B cell (primary cell): ENCODE results near the gene OR6J1. TPM values are rescaled to one million over a fixed set of nuclear protein-coding genes. Genes with fewer than 3 reads are reported as not detected.

Source experiments
- ATAC-seq: fragments of 200-7000 bp; cut with Tn5 transposase; one replicate; pipeline ENCODE4 v1.10.0; 2021; ENCODE audit warnings: low read depth, mild to moderate bottlenecking, moderate number of reproducible peaks, moderate library complexity
- CTCF ChIA-PET: fragments of 350-600 bp; sonication (Branson Sonifier 250); formaldehyde crosslinking; loops from one replicate; lab custom pipeline; 2021; ENCODE audit warnings: antibody characterized with exemption, inconsistent platforms; lab: Charles Lee
- POLR2A ChIA-PET: fragments of 350-600 bp; sonication (Branson Sonifier 250); formaldehyde crosslinking; loops from one replicate; lab custom pipeline; 2021; ENCODE audit warnings: antibody characterized with exemption; lab: Charles Lee
- DNase-seq: peaks from one replicate; pipeline ENCODE4 v3.0.0; 2013
- H2AFZ ChIP-seq: 2 replicates; pipeline ENCODE4 v1.6.1; 2012; ENCODE audit warnings: mild to moderate bottlenecking, low read depth, low read length; ENCODE audit not compliant: insufficient read depth, poor library complexity, severe bottlenecking
- H3K27ac ChIP-seq, 2 donors: 1 replicate in 1 of 2; 2 replicates in 1 of 2; pipeline ENCODE4 v1.5.1; 2012 to 2013; ENCODE audit warnings: low read length in 2 of 2, mild to moderate bottlenecking in 2 of 2, moderate library complexity in 1 of 2
- H3K27me3 ChIP-seq, 4 experiments: fragments of 200-600 bp in 1 of 4; sonication (generic) in 1 of 4; replicated peaks in 1 of 4; 1 replicate in 2 of 4; 2 replicates in 2 of 4; pipeline versions ENCODE4 v1.6.1 to v1.7.0; 2013 to 2016; ENCODE audit warnings: low read length in 3 of 4, mild to moderate bottlenecking in 2 of 4, mixed read lengths in 1 of 4, moderate library complexity in 1 of 4; ENCODE audit not compliant: insufficient read depth in 4 of 4, control insufficient read depth in 3 of 4; ENCODE audit errors: control extremely low read depth in 1 of 4
- H3K36me3 ChIP-seq, 2 experiments: replicated peaks in 1 of 2; 1 replicate in 1 of 2; 2 replicates in 1 of 2; pipeline versions ENCODE4 v1.6.1 to v1.7.1; 2013; ENCODE audit warnings: low read length in 1 of 2; ENCODE audit not compliant: insufficient read depth in 2 of 2, control insufficient read depth in 1 of 2; ENCODE audit errors: control extremely low read depth in 1 of 2, extremely low read depth in 1 of 2
- H3K4me1 ChIP-seq, 2 donors: fragments of 200-600 bp in 1 of 2; sonication (generic) in 1 of 2; 1 replicate in 1 of 2; 2 replicates in 1 of 2; pipeline versions ENCODE4 v1.5.1 to v1.6.1; 2013 to 2017; ENCODE audit warnings: low read length in 2 of 2; ENCODE audit not compliant: control insufficient read depth in 2 of 2, insufficient read depth in 2 of 2
- H3K4me2 ChIP-seq: replicated peaks from 2 replicates; pipeline ENCODE3; 2012; ENCODE audit warnings: mild to moderate bottlenecking, low read depth, low read length; ENCODE audit not compliant: poor library complexity, severe bottlenecking
- H3K4me3 ChIP-seq, 5 experiments: fragments of 200-600 bp in 1 of 5; sonication (generic) in 1 of 5; 1 replicate in 3 of 5; 2 replicates in 2 of 5; pipeline versions ENCODE4 v1.5.1 to v1.7.0; 2011 to 2016; ENCODE audit warnings: low read length in 4 of 5, mild to moderate bottlenecking in 4 of 5, low read depth in 2 of 5, control low read depth in 1 of 5, moderate library complexity in 1 of 5; ENCODE audit not compliant: insufficient read depth in 1 of 5; ENCODE audit errors: control extremely low read depth in 1 of 5, extremely low read depth in 1 of 5
- H3K79me2 ChIP-seq: fragments of 200-600 bp; sonication (generic); one replicate; pipeline ENCODE4 v1.6.0; 2016; ENCODE audit warnings: low read length; ENCODE audit not compliant: control insufficient read depth, insufficient read depth
- H3K9ac ChIP-seq: fragments of 200-600 bp; sonication (generic); 2 replicates; pipeline ENCODE4 v1.6.1; 2017; ENCODE audit warnings: mild to moderate bottlenecking, low read length, moderate library complexity
- H3K9me3 ChIP-seq, 3 donors: one replicate each; pipeline versions ENCODE4 v1.6.1 to v1.7.1; 2013; ENCODE audit warnings: low read length in 2 of 3; ENCODE audit not compliant: control insufficient read depth in 2 of 3, insufficient read depth in 1 of 3; ENCODE audit errors: control extremely low read depth in 1 of 3
- H4K20me1 ChIP-seq: 2 replicates; pipeline ENCODE4 v1.6.0; 2012; ENCODE audit warnings: mild to moderate bottlenecking, low read length; ENCODE audit not compliant: insufficient read depth, control insufficient read depth, poor library complexity, severe bottlenecking
- H3K27ac Mint-ChIP-seq: one replicate; pipeline ENCODE4 v1.8.0; 2021; ENCODE audit warnings: mixed read lengths
- H3K27me3 Mint-ChIP-seq: one replicate; pipeline ENCODE4 v1.8.0; 2021; ENCODE audit warnings: mixed read lengths
- H3K4me1 Mint-ChIP-seq: one replicate; pipeline ENCODE4 v1.8.0; 2021; ENCODE audit warnings: mixed read lengths
- H3K4me3 Mint-ChIP-seq: one replicate; pipeline ENCODE4 v1.8.0; 2021; ENCODE audit warnings: mixed read lengths
- H3K9me3 Mint-ChIP-seq: one replicate; pipeline ENCODE4 v1.8.0; 2022; ENCODE audit warnings: mixed read lengths; ENCODE audit not compliant: insufficient read depth
- CTCF ChIP-seq: fragments of 200-600 bp; IDR thresholded peaks from one replicate; pipeline ENCODE4 v1.8.0; 2022; ENCODE audit warnings: antibody characterized with exemption, mild to moderate bottlenecking
- EZH2 ChIP-seq: IDR thresholded peaks from 2 replicates; pipeline ENCODE4 v1.6.1; 2012; ENCODE audit warnings: borderline replicate concordance, low read depth, mild to moderate bottlenecking, moderate library complexity, low read length; ENCODE audit not compliant: insufficient read depth, poor library complexity, severe bottlenecking
- WGBS: methylation state at CpG from one replicate; pipeline ENCODE4 v1.1.5; 2013; ENCODE audit warnings: missing lambda C conversion rate; ENCODE audit not compliant: insufficient coverage; 5-methylcytosine and 5-hydroxymethylcytosine counted together
- intact Hi-C: fragments of 100-400 bp; cut with micrococcal nuclease; formaldehyde crosslinking; loops from one replicate; pipeline ENCODE4 v1.10.0; 2022
- polyA plus RNA-seq: library from polyadenylated mRNA; depleted of rRNA; stranded (reverse); fragments of >200 nt; gene quantifications from 2 replicates; pipeline ENCODE4 v1.2.3, GENCODE V29; 2012
- total RNA-seq, 2 donors: library from RNA; stranded (reverse); fragments of 120-200 nt in 1 of 2; gene quantifications; 1 replicate in 1 of 2; 2 replicates in 1 of 2; pipeline versions ENCODE4 v1.2.3 to v1.2.4, GENCODE V29; 2013 to 2022

Gene OR6J1
- total and polyA plus RNA-seq, 2 donors (not counting 1 experiment from before 2014, with no cell fraction given), result not detected

GRCh38 chr14:22650960-22651521, 6.9 kb upstream of the OR6J1 start:
- Mint-ChIP-seq H3K4me3 (no peak overlapping the region), H3K9me3 (no peaks in the 10 kb centered on the region), H3K4me1 (no peaks in the 10 kb centered on the region), H3K27ac (no peak overlapping the region), H3K27me3 (no peaks in the 10 kb centered on the region)
- TF ChIP-seq CTCF (no peak), EZH2 (no peak)
- intact Hi-C loops, result no loop called here
- ChIA-PET CTCF (interaction anchor here (0.8 to 4.2 kb wide), 6 partner anchors 9 to 332 kb away, joined by 3 to 68 read pairs (median 3); partner anchors contain the start of gene DAD1), POLR2A (no interaction called here)
- no peak overlapping the region for H2AFZ ChIP-seq
- H3K36me3 ChIP-seq, result no peaks in the 10 kb centered on the region
- H3K9me3 ChIP-seq, result no peaks in the 10 kb centered on the region
- DNase-seq (no peak), ATAC-seq (no peak)
- peaks cover 0 to 3% (median 0%) of the 10 kb centered on the region in 4 experiments for H3K27me3 ChIP-seq
- H4K20me1 ChIP-seq, result no peaks in the 10 kb centered on the region
- H3K27ac ChIP-seq, result no peak overlapping the region
- no peaks in the 10 kb centered on the region for H3K4me1 ChIP-seq
- no peak overlapping the region for H3K9ac ChIP-seq
- no peak overlapping the region for H3K4me2 ChIP-seq
- H3K79me2 ChIP-seq, result no peaks in the 10 kb centered on the region
- H3K4me3 ChIP-seq, result no peak overlapping the region
- whole genome bisulfite sequencing, result 60% methylated on average over 1 of the region's 3 CpGs

GRCh38 chr14:22650046-22650739, 6.0 kb upstream of the OR6J1 start:
- DNase-seq (no peak), ATAC-seq (no peak)
- TF ChIP-seq EZH2 (no peak), CTCF (no peak)
- Histone ChIP-seq H2AFZ (no peak overlapping the region), H3K9me3 (no peaks in the 10 kb centered on the region), H3K4me2 (no peak overlapping the region), H3K4me1 (no peaks in the 10 kb centered on the region), H3K27ac (no peak overlapping the region), H4K20me1 (no peaks in the 10 kb centered on the region), H3K9ac (no peak overlapping the region), H3K4me3 (no peak overlapping the region), H3K36me3 (no peaks in the 10 kb centered on the region), H3K79me2 (no peaks in the 10 kb centered on the region), H3K27me3 (peaks cover 0 to 3% (median 0%) of the 10 kb centered on the region in 4 experiments)
- H3K9me3 Mint-ChIP-seq, result no peaks in the 10 kb centered on the region
- no peaks in the 10 kb centered on the region for H3K27me3 Mint-ChIP-seq
- H3K27ac Mint-ChIP-seq, result no peak overlapping the region
- POLR2A ChIA-PET, result interaction anchor here (0.6 kb wide), 1 partner anchor 39 kb away, joined by 3 read pairs; no protein-coding TSS in a partner anchor
- WGBS, result 95% methylated on average over 5 of the region's 7 CpGs
- H3K4me3 Mint-ChIP-seq, result no peak overlapping the region
- intact Hi-C loops, result no loop called here
- CTCF ChIA-PET, result interaction anchor here (1.0 to 4.2 kb wide), 4 partner anchors 9 to 331 kb away, joined by 3 to 68 read pairs (median 4); partner anchors contain the start of gene DAD1
- no peaks in the 10 kb centered on the region for H3K4me1 Mint-ChIP-seq
